Pancreas (tissue), 10 donors: ENCODE measurements around the gene ACAA1. TPM values are rescaled to one million over a fixed set of nuclear protein-coding genes. Genes with fewer than 3 reads are reported as not detected.

ENCODE experiments used
- ATAC-seq, 4 donors: fragments of 200-7000 bp; cut with Tn5 transposase; one replicate each; pipeline versions ENCODE4 v1.8.0 to v1.9.1; 2020; ENCODE audit warnings: mild to moderate bottlenecking in 4 of 4, moderate library complexity in 4 of 4
- DNase-seq, 6 donors: peaks; one replicate each; pipeline ENCODE4 v3.0.0-alpha.2; 2020
- FAIRE-seq: peaks from 2 replicates; lab custom pipeline; 2012; peaks lifted over from hg19 to GRCh38; lab: Jason Lieb, UNC
- H3K27ac ChIP-seq, 4 donors: fragments of 200-600 bp; sonication (generic); 1 replicate in 3 of 4; 2 replicates in 1 of 4; pipeline versions ENCODE4 v1.5.0 to v1.8.0; 2020
- H3K27me3 ChIP-seq, 4 donors: fragments of 200-600 bp; one replicate each; pipeline ENCODE4 v1.8.0; 2021
- H3K36me3 ChIP-seq, 3 donors: fragments of 200-600 bp; sonication (generic) in 1 of 3; one replicate each; pipeline versions ENCODE4 v1.5.0 to v1.8.0; 2020 to 2021
- H3K4me1 ChIP-seq, 3 donors: fragments of 200-600 bp; one replicate each; pipeline ENCODE4 v1.8.0; 2021
- H3K4me3 ChIP-seq, 4 donors: fragments of 200-600 bp; sonication (generic) in 2 of 4; one replicate each; pipeline versions ENCODE4 v1.5.0 to v1.8.0; 2020 to 2021
- H3K9me3 ChIP-seq, 4 donors: fragments of 200-600 bp; one replicate each; pipeline ENCODE4 v1.8.0; 2021
- CTCF ChIP-seq, 4 donors: fragments of 200-600 bp; sonication (generic) in 3 of 4; IDR thresholded peaks; one replicate each; pipeline versions ENCODE4 v1.5.0 to v1.8.0; 2021; ENCODE audit warnings: antibody characterized with exemption in 4 of 4
- WGBS, 2 donors: extraction: QIAGEN DNeasy Blood & Tissue Kit; methylation state at CpG; one replicate each; pipeline ENCODE4 v1.1.7; 2013; 5-methylcytosine and 5-hydroxymethylcytosine counted together
- intact Hi-C, 3 donors: fragments of 100-400 bp; cut with DNase I; formaldehyde crosslinking; loops; one replicate each; pipeline versions ENCODE4 v1.11.1 to v1.14.2; 2022
- polyA plus RNA-seq, 2 donors: library from polyadenylated mRNA; stranded (reverse); fragments of 200-250 nt; gene quantifications; one replicate each; pipeline ENCODE4 v1.2.3, GENCODE V29; 2013
- total RNA-seq, 6 donors: library from RNA; stranded (reverse); fragmentation: NEBNext Ultra II Directional in 4 of 6; extraction: Animal tissue kit (Norgen Biotek cat#: 25700) in 4 of 6; gene quantifications; one replicate each; pipeline versions ENCODE4 v1.2.1 to v1.2.4, GENCODE V29; 2021 to 2023
- donor health status: healthy with polysubstance abuse.
- donor health status: DM: no; HTN: no; CAD: no; lungs with moderate emphysema.
- donor health status: DM: no; HTN: no; CAD: no.
- donor health status: control.
- donor health status: control.
- donor health status: Bipolar disorder and iron deficiency.
- donor health status: DM: yes; HTN: yes; CAD: no.
- donor health status: DM: no; HTN: no; CAD: no.
- donor health status: DM: no; HTN: no; CAD: no.
- donor health status: DM: yes; HTN: yes; CAD: no.

The ACAA1 gene
- total and polyA plus RNA-seq, 8 donors: 44.2 to 110 (median 59.3) TPM

- FAIRE-seq: no peak
- no peak for ATAC-seq
- DNase-seq: peak in 3 of 6 donors; percentile 8 to 69 (median 17)
- TF ChIP-seq CTCF (IDR thresholded peaks at IDR 0.05): no peak
- intact Hi-C loops: no loop called here
- H3K4me1 ChIP-seq: no peaks in the 10 kb centered on the region
- H3K27ac ChIP-seq: no peak overlapping the region
- 89 to 90% methylated on average over 9 of the region's 9 CpGs for WGBS, 2 donors
- peaks cover 5 to 46% (median 45%) of the 10 kb centered on the region in 3 donors for H3K36me3 ChIP-seq
- H3K27me3 ChIP-seq: no peaks in the 10 kb centered on the region
- H3K9me3 ChIP-seq: no peaks in the 10 kb centered on the region
- H3K4me3 ChIP-seq: no peak overlapping the region
Measured at GRCh38 chr3:38121451-38121831, 15.5 kb downstream of the ACAA1 start.

- no peak for ATAC-seq
- TF ChIP-seq CTCF (IDR thresholded peaks at IDR 0.05): no peak
- no peak for FAIRE-seq
- intact Hi-C loops: no loop called here
- peaks cover 5 to 40% (median 40%) of the 10 kb centered on the region in 3 donors for H3K36me3 ChIP-seq
- peak in 4 of 6 donors; percentile 11 to 61 (median 28) for DNase-seq
- H3K9me3 ChIP-seq: no peaks in the 10 kb centered on the region
- WGBS, 2 donors: 86 to 87% methylated on average over 11 of the region's 11 CpGs
- no peaks in the 10 kb centered on the region for H3K27me3 ChIP-seq
- no peak overlapping the region for H3K27ac ChIP-seq
- H3K4me1 ChIP-seq: no peaks in the 10 kb centered on the region
- H3K4me3 ChIP-seq: no peak overlapping the region
Measured at GRCh38 chr3:38120693-38121450, 16.1 kb downstream of the ACAA1 start.

DNA sequence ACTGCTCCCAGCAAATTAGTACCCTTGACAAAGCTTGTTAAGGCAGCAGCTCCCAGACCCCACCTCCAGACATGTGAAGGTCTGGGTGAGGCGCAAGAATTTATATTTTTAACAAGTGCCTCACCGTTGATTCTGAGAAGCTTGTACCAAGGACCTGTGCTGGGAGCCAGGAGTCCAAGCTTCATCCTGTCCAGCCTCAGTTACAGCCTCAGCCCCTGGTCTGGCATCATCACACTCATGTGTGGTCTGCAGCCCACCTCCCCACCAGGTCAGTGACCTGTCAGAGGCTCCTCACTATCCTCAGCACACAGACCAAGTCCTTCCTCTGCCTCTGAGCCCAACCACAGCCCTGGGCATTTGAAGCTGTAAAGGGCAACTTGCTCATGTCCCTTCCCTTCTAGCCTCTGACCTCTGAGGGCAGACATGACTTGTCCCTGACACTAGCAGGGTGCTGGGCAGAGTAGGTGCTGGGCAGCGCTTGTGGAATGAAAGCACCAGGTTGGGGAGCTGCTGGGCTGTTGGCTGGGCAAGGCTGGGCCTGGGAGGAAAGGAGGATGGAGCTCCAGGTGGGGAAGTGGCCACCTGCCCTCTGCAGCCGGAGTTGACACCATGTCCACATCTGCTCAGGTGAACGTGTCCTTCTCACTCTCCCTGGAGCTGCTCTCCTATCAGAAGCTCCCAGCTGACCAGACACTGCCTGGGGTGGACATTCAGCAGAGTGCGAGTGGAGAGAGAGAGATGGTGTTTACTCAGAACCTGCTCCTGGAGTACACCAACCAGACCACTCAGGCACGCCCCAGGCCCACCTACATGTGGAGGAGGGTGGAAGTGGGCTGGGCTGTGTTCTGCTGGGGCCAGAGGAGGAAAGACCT lies 16.9 kb downstream of the ACAA1 start:
- FAIRE-seq (no peak), DNase-seq (peak in 3 of 6 donors; percentile 6 to 46 (median 10)), ATAC-seq (no peak)
- Histone ChIP-seq H3K27ac (no peak overlapping the region), H3K4me3 (no peak overlapping the region), H3K27me3 (no peaks in the 10 kb centered on the region), H3K36me3 (peaks cover 5 to 32% (median 31%) of the 10 kb centered on the region in 3 donors), H3K9me3 (no peaks in the 10 kb centered on the region), H3K4me1 (no peaks in the 10 kb centered on the region)
- intact Hi-C loops: loop anchor here in 1 of 3 donors (10.0 kb wide), 2 partner anchors 265 to 365 kb away; no protein-coding TSS in a partner anchor
- 81 to 87% methylated on average over 7 of the region's 7 CpGs for WGBS, 2 donors
- no peak for TF ChIP-seq CTCF (IDR thresholded peaks at IDR 0.05)

GRCh38 chr3:38119248-38119544 lies 17.7 kb downstream of the ACAA1 start:
- Histone ChIP-seq H3K4me1 (no peaks in the 10 kb centered on the region), H3K27ac (no peak overlapping the region), H3K9me3 (no peaks in the 10 kb centered on the region), H3K4me3 (no peak overlapping the region), H3K36me3 (peaks cover 5 to 28% (median 28%) of the 10 kb centered on the region in 3 donors), H3K27me3 (no peaks in the 10 kb centered on the region)
- FAIRE-seq: no peak
- peak in 1 of 6 donors; percentile 7 for DNase-seq
- ATAC-seq: no peak
- 96 to 100% methylated on average over 1 of the region's 1 CpG for WGBS, 2 donors
- intact Hi-C loops: loop anchor here in 1 of 3 donors (10.0 kb wide), 2 partner anchors 264 to 366 kb away; no protein-coding TSS in a partner anchor
- no peak for TF ChIP-seq CTCF (IDR thresholded peaks at IDR 0.05)
